Immature natural killer cell (primary cell): ENCODE data around the gene OR2B2. TPM values are rescaled to one million over a fixed set of nuclear protein-coding genes. Genes with fewer than 3 reads are reported as not detected.

Experiments used
- DNase-seq, 3 donors: peaks; one replicate each; pipeline ENCODE4 v3.0.0; 2022; ENCODE audit warnings: mixed read lengths in 1 of 3
- H3K27ac Mint-ChIP-seq, 6 donors: one replicate each; pipeline ENCODE4 v1.8.0; 2020; ENCODE audit warnings: mixed read lengths in 6 of 6, mild to moderate bottlenecking in 5 of 6, inconsistent platforms in 4 of 6, moderate library complexity in 3 of 6
- H3K27me3 Mint-ChIP-seq, 3 donors: one replicate each; pipeline ENCODE4 v1.8.0; 2020 to 2021; ENCODE audit warnings: low read depth in 3 of 3, mild to moderate bottlenecking in 3 of 3, mixed read lengths in 3 of 3, moderate library complexity in 3 of 3, inconsistent platforms in 1 of 3
- H3K36me3 Mint-ChIP-seq, 3 donors: one replicate each; pipeline ENCODE4 v1.8.0; 2020; ENCODE audit warnings: mixed read lengths in 3 of 3, inconsistent platforms in 2 of 3, mild to moderate bottlenecking in 2 of 3
- H3K4me1 Mint-ChIP-seq, 2 donors: one replicate each; pipeline ENCODE4 v1.8.0; 2020; ENCODE audit warnings: inconsistent platforms in 2 of 2, mild to moderate bottlenecking in 2 of 2, mixed read lengths in 2 of 2, moderate library complexity in 1 of 2
- H3K4me3 Mint-ChIP-seq, 5 donors: one replicate each; pipeline ENCODE4 v1.8.0; 2020; ENCODE audit warnings: mild to moderate bottlenecking in 5 of 5, mixed read lengths in 5 of 5, inconsistent platforms in 3 of 5, moderate library complexity in 3 of 5
- H3K9me3 Mint-ChIP-seq, 6 donors: one replicate each; pipeline ENCODE4 v1.8.0; 2020; ENCODE audit warnings: mild to moderate bottlenecking in 6 of 6, mixed read lengths in 6 of 6, inconsistent platforms in 4 of 6, moderate library complexity in 3 of 6
- polyA plus RNA-seq, 3 donors: library from polyadenylated mRNA; unstranded; fragments of 300-500 nt; fragmentation: Illumina TruSeq; gene quantifications; one replicate each; pipeline ENCODE4 v1.2.3, GENCODE V29; 2021

Gene OR2B2
- polyA plus RNA-seq, 3 donors from 2014 or later, result not detected

DNA sequence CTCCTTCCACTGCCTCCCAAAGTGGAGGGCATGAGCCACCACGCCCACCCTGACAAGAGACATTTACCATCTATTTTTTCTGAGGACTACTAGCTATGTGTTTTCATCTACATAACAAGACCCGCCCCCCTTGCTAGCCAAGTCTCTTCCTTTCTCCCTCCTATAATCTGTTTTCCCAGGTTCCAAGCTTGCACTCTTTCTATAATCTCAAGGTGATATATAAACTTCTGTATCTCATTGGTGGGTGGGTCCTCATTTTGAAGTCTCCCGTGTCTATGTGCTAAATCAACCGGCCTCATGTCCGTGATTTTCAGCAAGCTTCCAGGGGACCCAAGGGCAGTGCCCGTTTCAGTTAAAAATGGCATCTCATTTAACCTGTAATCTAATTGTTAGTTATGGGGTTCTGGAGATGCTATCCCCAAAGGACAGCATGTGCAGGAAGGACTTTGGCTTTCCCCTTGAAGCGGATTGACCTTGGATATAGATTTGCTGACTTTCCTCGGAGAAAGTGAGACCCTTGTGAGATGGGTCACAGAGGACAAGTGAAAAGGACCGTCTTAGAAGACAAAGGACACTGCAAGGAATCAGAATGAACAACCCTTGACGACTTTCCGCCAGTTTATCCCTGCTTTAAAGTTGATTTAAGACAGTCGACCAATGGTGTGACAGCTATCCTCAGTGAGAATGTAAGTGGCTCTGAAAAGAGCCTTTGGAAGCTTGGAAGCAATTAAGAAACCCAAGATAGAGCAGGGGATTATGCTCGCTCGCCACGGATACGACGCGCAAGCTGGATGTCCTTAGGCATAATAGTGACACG lies 22.4 kb downstream of the OR2B2 start:
- Mint-ChIP-seq H3K27ac (peak overlapping the region in 5 of 6 donors; percentile 83 to 88 (median 86)), H3K27me3 (peaks cover 22 to 38% (median 28%) of the 10 kb centered on the region in 3 donors), H3K4me1 (peaks cover 30 to 42% of the 10 kb centered on the region in 2 donors), H3K4me3 (peak overlapping the region in 4 of 5 donors; percentile 9 to 77 (median 16)), H3K9me3 (no peaks in the 10 kb centered on the region), H3K36me3 (peaks cover 0 to 4% (median 0%) of the 10 kb centered on the region in 3 donors)
- peak in 1 of 3 donors; percentile 2 for DNase-seq

- DNase-seq, result no peak
- H3K9me3 Mint-ChIP-seq, result no peaks in the 10 kb centered on the region
- peaks cover 0 to 4% (median 0%) of the 10 kb centered on the region in 3 donors for H3K36me3 Mint-ChIP-seq
- H3K4me1 Mint-ChIP-seq, result peaks cover 30 to 42% of the 10 kb centered on the region in 2 donors
- H3K27me3 Mint-ChIP-seq, result peaks cover 22 to 38% (median 28%) of the 10 kb centered on the region in 3 donors
- peak overlapping the region in 3 of 5 donors; percentile 9 to 17 (median 15) for H3K4me3 Mint-ChIP-seq
- H3K27ac Mint-ChIP-seq, result no peak overlapping the region
These were observed 22.9 kb downstream of the OR2B2 start for GRCh38 chr6:27889275-27889627.

GRCh38 chr6:27888566-27888965 lies 23.6 kb downstream of the OR2B2 start:
- DNase-seq, result no peak
- Mint-ChIP-seq H3K4me1 (peaks cover 28 to 40% of the 10 kb centered on the region in 2 donors), H3K36me3 (peaks cover 0 to 4% (median 0%) of the 10 kb centered on the region in 3 donors), H3K9me3 (no peaks in the 10 kb centered on the region), H3K4me3 (no peak overlapping the region), H3K27ac (peak overlapping the region in 1 of 6 donors; percentile 33), H3K27me3 (peaks cover 22 to 38% (median 27%) of the 10 kb centered on the region in 3 donors)

DNA sequence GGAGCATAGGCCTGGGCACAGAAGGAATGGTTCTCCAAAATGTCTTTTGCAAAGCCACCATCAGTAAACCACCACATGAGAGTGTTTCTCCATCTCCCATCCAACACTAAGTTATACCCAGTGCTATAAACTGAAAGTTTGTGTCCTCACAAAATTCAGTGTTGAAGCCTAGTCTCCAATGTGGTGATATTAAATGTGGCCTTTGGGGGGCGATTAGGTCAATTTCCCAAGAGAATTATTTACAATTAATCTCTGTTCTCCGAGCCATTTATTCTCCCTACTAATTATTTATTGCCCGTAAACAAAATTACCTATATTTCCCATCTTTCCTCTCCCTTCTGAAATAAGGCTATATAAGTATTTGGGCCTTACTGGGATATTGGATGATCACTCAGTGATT lies 26.1 kb downstream of the OR2B2 start:
- H3K4me1 Mint-ChIP-seq, result peaks cover 10 to 15% of the 10 kb centered on the region in 2 donors
- DNase-seq, result no peak
- H3K27me3 Mint-ChIP-seq, result peaks cover 10 to 20% (median 11%) of the 10 kb centered on the region in 3 donors
- H3K27ac Mint-ChIP-seq, result no peak overlapping the region
- H3K9me3 Mint-ChIP-seq, result no peaks in the 10 kb centered on the region
- H3K36me3 Mint-ChIP-seq, result no peaks in the 10 kb centered on the region
- H3K4me3 Mint-ChIP-seq, result no peak overlapping the region

DNA sequence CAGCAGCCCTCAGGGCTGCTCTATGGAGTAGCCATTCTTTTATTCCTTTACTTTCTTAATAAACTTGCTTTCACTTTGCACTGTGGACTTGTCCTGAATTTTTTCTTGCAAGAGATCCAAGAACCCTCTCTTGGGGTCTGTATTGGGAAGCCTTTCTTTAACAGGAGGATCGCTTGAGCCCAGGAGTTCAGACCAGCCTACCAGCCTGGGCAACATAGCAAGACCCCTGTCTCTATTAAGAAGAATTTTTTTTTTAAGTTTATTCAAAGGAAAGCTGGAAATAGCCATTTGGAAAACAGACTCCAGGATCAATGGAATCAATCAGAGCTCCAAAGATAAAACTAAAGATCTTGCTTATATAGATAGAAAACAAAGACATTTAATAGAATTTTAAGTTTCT lies 29.1 kb downstream of the OR2B2 start:
- Mint-ChIP-seq H3K9me3 (no peaks in the 10 kb centered on the region), H3K27me3 (peaks cover 0 to 5% (median 2%) of the 10 kb centered on the region in 3 donors), H3K36me3 (no peaks in the 10 kb centered on the region), H3K4me1 (no peaks in the 10 kb centered on the region), H3K27ac (no peak overlapping the region), H3K4me3 (no peak overlapping the region)
- no peak for DNase-seq

DNA sequence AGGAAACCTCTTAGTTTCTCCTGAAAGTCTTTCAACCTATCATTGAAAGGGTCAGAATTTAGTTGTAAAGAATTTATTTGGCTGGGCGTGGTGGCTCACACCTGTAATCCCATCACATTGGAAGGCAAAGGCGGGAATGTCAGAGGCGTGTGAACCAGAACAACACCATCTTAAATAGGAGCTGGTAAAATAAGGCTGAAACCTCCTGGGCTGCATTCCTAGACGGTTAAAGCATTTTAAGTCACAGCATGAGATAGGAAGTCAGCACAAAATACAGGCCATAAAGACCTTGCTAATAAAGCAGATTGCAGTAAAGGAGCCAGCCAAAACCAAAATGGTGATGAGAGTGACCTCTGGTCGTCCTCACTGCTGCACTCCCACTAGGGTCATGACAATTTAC lies 29.6 kb downstream of the OR2B2 start:
- Mint-ChIP-seq H3K27ac (no peak overlapping the region), H3K9me3 (no peaks in the 10 kb centered on the region), H3K4me1 (no peaks in the 10 kb centered on the region), H3K4me3 (no peak overlapping the region), H3K36me3 (no peaks in the 10 kb centered on the region), H3K27me3 (peaks cover 0 to 5% (median 2%) of the 10 kb centered on the region in 3 donors)
- no peak for DNase-seq

- Mint-ChIP-seq H3K27me3 (peaks cover 0 to 2% (median 2%) of the 10 kb centered on the region in 3 donors), H3K9me3 (no peaks in the 10 kb centered on the region), H3K4me3 (no peak overlapping the region), H3K27ac (no peak overlapping the region), H3K4me1 (no peaks in the 10 kb centered on the region), H3K36me3 (no peaks in the 10 kb centered on the region)
- DNase-seq, result no peak
These were observed 32.4 kb downstream of the OR2B2 start for GRCh38 chr6:27879837-27880236.

GRCh38 chr6:27874016-27874415 lies 38.2 kb downstream of the OR2B2 start:
- Mint-ChIP-seq H3K9me3 (no peaks in the 10 kb centered on the region), H3K36me3 (no peaks in the 10 kb centered on the region), H3K4me3 (peak overlapping the region; percentile 81 to 94 (median 88)), H3K27me3 (peaks cover 18 to 31% (median 26%) of the 10 kb centered on the region in 3 donors), H3K27ac (peak overlapping the region; percentile 90 to 95 (median 94)), H3K4me1 (peaks cover 39 to 43% of the 10 kb centered on the region in 2 donors)
- no peak for DNase-seq

DNA sequence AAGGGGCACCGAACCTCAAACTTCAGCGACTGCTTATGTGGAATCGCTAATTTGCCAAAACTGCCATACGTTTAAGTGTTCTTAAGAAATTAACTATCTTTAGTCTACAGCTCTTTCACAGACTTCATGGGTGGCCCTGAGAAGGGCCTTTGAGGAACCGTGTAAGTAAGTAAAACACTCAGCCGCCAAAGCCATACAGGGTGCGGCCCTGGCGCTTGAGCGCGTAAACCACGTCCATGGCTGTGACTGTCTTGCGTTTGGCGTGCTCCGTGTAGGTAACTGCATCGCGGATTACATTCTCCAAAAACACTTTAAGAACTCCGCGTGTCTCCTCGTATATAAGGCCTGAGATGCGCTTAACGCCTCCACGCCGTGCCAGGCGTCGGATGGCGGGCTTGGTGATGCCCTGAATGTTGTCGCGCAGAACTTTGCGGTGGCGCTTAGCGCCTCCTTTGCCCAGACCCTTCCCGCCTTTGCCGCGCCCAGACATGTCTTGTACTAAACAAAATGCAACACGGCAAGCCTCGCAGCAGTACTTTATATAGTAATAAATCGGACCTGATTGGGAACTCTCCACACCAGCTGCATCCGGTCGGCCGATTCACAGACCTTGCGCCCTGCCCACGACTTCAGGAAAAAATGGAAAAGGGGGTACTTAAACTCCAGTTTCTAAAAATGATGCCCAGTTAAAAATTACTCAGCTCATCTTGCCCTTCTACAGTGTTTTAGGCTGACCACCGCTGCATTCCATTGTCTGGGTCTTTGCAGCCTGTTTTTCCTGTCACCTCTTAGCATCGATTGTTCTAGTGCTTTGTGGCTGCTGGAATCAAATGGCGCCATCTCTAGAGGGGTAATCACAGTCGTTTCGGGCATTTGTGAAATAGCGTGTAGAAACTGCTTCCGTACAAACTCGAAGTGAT lies 38.9 kb downstream of the OR2B2 start:
- H3K4me1 Mint-ChIP-seq, result peaks cover 42 to 46% of the 10 kb centered on the region in 2 donors
- H3K27me3 Mint-ChIP-seq, result peaks cover 20 to 31% (median 27%) of the 10 kb centered on the region in 3 donors
- peak overlapping the region; percentile 81 to 94 (median 88) for H3K4me3 Mint-ChIP-seq
- peak overlapping the region; percentile 90 to 95 (median 94) for H3K27ac Mint-ChIP-seq
- no peaks in the 10 kb centered on the region for H3K9me3 Mint-ChIP-seq
- H3K36me3 Mint-ChIP-seq, result no peaks in the 10 kb centered on the region
- DNase-seq, result peak; percentile 68 to 76 (median 75)

DNA sequence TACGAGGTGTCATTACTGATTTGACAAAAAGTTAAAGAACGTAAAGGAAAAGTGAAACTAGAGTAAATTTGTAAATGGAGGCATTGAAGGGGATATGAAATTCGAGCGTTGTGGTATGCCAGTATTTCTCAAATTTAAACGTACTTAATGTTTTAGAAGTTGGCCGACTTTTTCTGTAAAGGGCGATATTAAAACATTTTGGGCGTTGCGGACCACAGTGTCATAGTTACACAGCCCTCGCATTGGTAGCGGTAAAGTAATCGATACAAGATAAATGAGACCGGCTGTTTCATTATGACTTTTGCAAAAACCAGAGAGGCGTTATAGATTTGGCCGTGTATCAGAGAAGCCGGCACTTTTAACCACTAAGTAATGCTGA lies 39.6 kb downstream of the OR2B2 start:
- Mint-ChIP-seq H3K4me3 (peak overlapping the region; percentile 81 to 94 (median 88)), H3K36me3 (no peaks in the 10 kb centered on the region), H3K4me1 (peaks cover 49 to 53% of the 10 kb centered on the region in 2 donors), H3K27me3 (peaks cover 21 to 31% (median 27%) of the 10 kb centered on the region in 3 donors), H3K27ac (peak overlapping the region; percentile 90 to 95 (median 94)), H3K9me3 (no peaks in the 10 kb centered on the region)
- DNase-seq, result no peak

GRCh38 chr6:27871924-27872638 lies 40.1 kb downstream of the OR2B2 start:
- peak; percentile 91 to 93 (median 93) for DNase-seq
- Mint-ChIP-seq H3K9me3 (no peaks in the 10 kb centered on the region), H3K36me3 (no peaks in the 10 kb centered on the region), H3K4me1 (peaks cover 54 to 58% of the 10 kb centered on the region in 2 donors), H3K4me3 (peak overlapping the region; percentile 81 to 94 (median 88)), H3K27ac (peak overlapping the region; percentile 90 to 95 (median 94)), H3K27me3 (peaks cover 21 to 36% (median 27%) of the 10 kb centered on the region in 3 donors)

- H3K4me1 Mint-ChIP-seq, result peaks cover 71 to 75% of the 10 kb centered on the region in 2 donors
- peaks cover 27 to 49% (median 39%) of the 10 kb centered on the region in 3 donors for H3K27me3 Mint-ChIP-seq
- no peaks in the 10 kb centered on the region for H3K36me3 Mint-ChIP-seq
- H3K9me3 Mint-ChIP-seq, result no peaks in the 10 kb centered on the region
- no peak for DNase-seq
- H3K4me3 Mint-ChIP-seq, result peak overlapping the region; percentile 2 to 62 (median 25)
- peak overlapping the region in 5 of 6 donors; percentile 7 to 76 (median 25) for H3K27ac Mint-ChIP-seq
These were observed 41.8 kb downstream of the OR2B2 start for GRCh38 chr6:27870291-27870870.

GRCh38 chr6:27868311-27868710 lies 43.9 kb downstream of the OR2B2 start:
- Mint-ChIP-seq H3K4me1 (peaks cover 76 to 83% of the 10 kb centered on the region in 2 donors), H3K4me3 (peak overlapping the region in 3 of 5 donors; percentile 2 to 99 (median 28)), H3K27me3 (peaks cover 28 to 55% (median 43%) of the 10 kb centered on the region in 3 donors), H3K27ac (peak overlapping the region in 1 of 6 donors; percentile 98), H3K9me3 (no peaks in the 10 kb centered on the region), H3K36me3 (no peaks in the 10 kb centered on the region)
- no peak for DNase-seq
